HepG2 (cell line): ENCODE measurements around the gene SYNGR4. TPM values are rescaled to one million over a fixed set of nuclear protein-coding genes. Genes with fewer than 3 reads are reported as not detected.
A peak's percentile ranks its signal among the peaks of the same experiment; 100 is the strongest.

ENCODE experiments used
- DBP ChIP-seq: sonication (generic); formaldehyde crosslinking; IDR thresholded peaks from 2 replicates; pipeline ENCODE4 v1.4.0; 2020; ENCODE audit warnings: missing genetic modification reagents; ENCODE audit errors: not compliant biosample characterization
- GABPB1 ChIP-seq: IDR thresholded peaks from 2 replicates; pipeline ENCODE4 v1.6.1; 2016; ENCODE audit warnings: mild to moderate bottlenecking, missing genetic modification reagents, moderate library complexity, missing compliant biosample characterization
- GMEB1 ChIP-seq: sonication (generic); formaldehyde crosslinking; IDR thresholded peaks from 2 replicates; pipeline ENCODE4 v1.5.1; 2020; ENCODE audit warnings: missing genetic modification reagents, mild to moderate bottlenecking, borderline replicate concordance
- HINFP ChIP-seq: sonication (generic); formaldehyde crosslinking; IDR thresholded peaks from 2 replicates; pipeline ENCODE4 v1.4.0; 2020; ENCODE audit warnings: low read depth, mild to moderate bottlenecking, missing genetic modification reagents
- MEIS2 ChIP-seq: sonication (generic); formaldehyde crosslinking; IDR thresholded peaks from 2 replicates; pipeline ENCODE4 v1.9.0; 2021; ENCODE audit warnings: mild to moderate bottlenecking, missing genetic modification reagents
- NFKB2 ChIP-seq: sonication (generic); formaldehyde crosslinking; IDR thresholded peaks from 2 replicates; pipeline ENCODE4 v1.4.0; 2020; ENCODE audit warnings: missing genetic modification reagents, borderline replicate concordance
- POLR2AphosphoS2 ChIP-seq: IDR thresholded peaks from 2 replicates; pipeline ENCODE4 v1.6.1; 2011; ENCODE audit warnings: low read depth, low read length, improper control_type of control experiment
- POLR2G ChIP-seq: fragments of 200-400 bp; formaldehyde crosslinking; IDR thresholded peaks from 2 replicates; pipeline ENCODE4 v1.6.1; 2018; ENCODE audit warnings: mild to moderate bottlenecking, low read depth, low read length, moderate library complexity
- PTBP1 ChIP-seq: fragments of 200-400 bp; formaldehyde crosslinking; IDR thresholded peaks from 2 replicates; pipeline ENCODE4 v1.6.1; 2018; ENCODE audit warnings: low read length, low read depth; ENCODE audit not compliant: poor library complexity, severe bottlenecking
- TFAP4 ChIP-seq: sonication (generic); IDR thresholded peaks from 2 replicates; pipeline ENCODE4 v1.6.1; 2016; ENCODE audit warnings: low read depth, borderline replicate concordance
- TGIF2 ChIP-seq: IDR thresholded peaks from 2 replicates; pipeline ENCODE4 v1.6.1; 2016; ENCODE audit warnings: control low read depth, missing compliant biosample characterization
- ZC3H13 ChIP-seq: sonication (generic); formaldehyde crosslinking; IDR thresholded peaks from 2 replicates; pipeline ENCODE4 v1.8.1; 2023; ENCODE audit warnings: mild to moderate bottlenecking, missing genetic modification reagents, moderate library complexity
- ZFP62 ChIP-seq: sonication (generic); formaldehyde crosslinking; IDR thresholded peaks from 2 replicates; pipeline ENCODE4 v1.4.0; 2020; ENCODE audit warnings: missing genetic modification reagents
- ZNF121 ChIP-seq: sonication (generic); formaldehyde crosslinking; IDR thresholded peaks from 2 replicates; pipeline ENCODE4 v1.5.0; 2020; ENCODE audit warnings: mild to moderate bottlenecking, missing genetic modification reagents
- ZNF605 ChIP-seq: sonication (generic); formaldehyde crosslinking; IDR thresholded peaks from 2 replicates; pipeline ENCODE4 v1.8.0; 2022; ENCODE audit warnings: mild to moderate bottlenecking, missing genetic modification reagents
- ZNF761 ChIP-seq: sonication (generic); formaldehyde crosslinking; conservative IDR thresholded peaks from 2 replicates; pipeline ENCODE4 v1.4.0; 2020; ENCODE audit warnings: mild to moderate bottlenecking, missing genetic modification reagents
- polyA plus RNA-seq, 8 experiments: library from polyadenylated mRNA; depleted of rRNA in 3 of 8; stranded (reverse) in 7 of 8; unstranded in 1 of 8; fragments of >200 nt; fragmentation: Illumina TruSeq in 4 of 8; extraction: Trizol in 4 of 8; gene quantifications; 2 replicates each; pipeline versions ENCODE4 v1.2.1 to v1.2.3, GENCODE V29; 2011 to 2016; ENCODE audit warnings: low read depth in 4 of 8, missing spikeins in 1 of 8, mixed read lengths in 1 of 8; ENCODE audit not compliant: insufficient read depth in 1 of 8
- total RNA-seq, 5 experiments: library from RNA; depleted of rRNA; stranded (reverse); fragments of >200 nt; fragmentation: Illumina TruSeq; extraction: Trizol; gene quantifications; 2 replicates each; pipeline ENCODE4 v1.2.3, GENCODE V29; 2016; ENCODE audit warnings: low read depth in 1 of 5
- TF ChIP-seq, protein P1 (sequence below): fragments of 450-650 bp; IDR thresholded peaks from 2 replicates; pipeline ENCODE4 v1.6.1; 2017; ENCODE audit warnings: mild to moderate bottlenecking
- TF ChIP-seq, protein P2 (sequence below): sonication (generic); formaldehyde crosslinking; IDR thresholded peaks from 2 replicates; pipeline ENCODE4 v1.5.0; 2020; ENCODE audit warnings: mild to moderate bottlenecking, missing genetic modification reagents

SYNGR4 gene
- total and polyA plus RNA-seq, 2 of the 13 experiments (the other 11 are each of a cell fraction or from before 2014, with no cell fraction given) = not detected

- TF ChIP-seq ZNF761 (peak; percentile 18; the same call in 1 of the 2 replicates), DBP (CRISPR knock-in tag) (no peak), POLR2AphosphoS2 (no peak), GMEB1 (CRISPR knock-in tag) (no peak), MEIS2 (CRISPR knock-in tag) (no peak), GABPB1 (CRISPR knock-in tag) (no peak; the same call in 1 of the 2 replicates), HINFP (CRISPR knock-in tag) (no peak), POLR2G (peak; percentile 77), NFKB2 (CRISPR knock-in tag) (no peak), PTBP1 (no peak), ZFP62 (CRISPR knock-in tag) (no peak), ZNF121 (CRISPR knock-in tag) (no peak), ZNF605 (CRISPR knock-in tag) (peak; percentile 84; the same call in 1 of the 2 replicates), ZC3H13 (CRISPR knock-in tag) (0 out of 2 replicates have a peak, but pooled peaks have one; percentile 13), TGIF2 (no peak), TFAP4 (no peak; the same call in 1 of the 2 replicates)
- TF ChIP-seq, protein P1, sequence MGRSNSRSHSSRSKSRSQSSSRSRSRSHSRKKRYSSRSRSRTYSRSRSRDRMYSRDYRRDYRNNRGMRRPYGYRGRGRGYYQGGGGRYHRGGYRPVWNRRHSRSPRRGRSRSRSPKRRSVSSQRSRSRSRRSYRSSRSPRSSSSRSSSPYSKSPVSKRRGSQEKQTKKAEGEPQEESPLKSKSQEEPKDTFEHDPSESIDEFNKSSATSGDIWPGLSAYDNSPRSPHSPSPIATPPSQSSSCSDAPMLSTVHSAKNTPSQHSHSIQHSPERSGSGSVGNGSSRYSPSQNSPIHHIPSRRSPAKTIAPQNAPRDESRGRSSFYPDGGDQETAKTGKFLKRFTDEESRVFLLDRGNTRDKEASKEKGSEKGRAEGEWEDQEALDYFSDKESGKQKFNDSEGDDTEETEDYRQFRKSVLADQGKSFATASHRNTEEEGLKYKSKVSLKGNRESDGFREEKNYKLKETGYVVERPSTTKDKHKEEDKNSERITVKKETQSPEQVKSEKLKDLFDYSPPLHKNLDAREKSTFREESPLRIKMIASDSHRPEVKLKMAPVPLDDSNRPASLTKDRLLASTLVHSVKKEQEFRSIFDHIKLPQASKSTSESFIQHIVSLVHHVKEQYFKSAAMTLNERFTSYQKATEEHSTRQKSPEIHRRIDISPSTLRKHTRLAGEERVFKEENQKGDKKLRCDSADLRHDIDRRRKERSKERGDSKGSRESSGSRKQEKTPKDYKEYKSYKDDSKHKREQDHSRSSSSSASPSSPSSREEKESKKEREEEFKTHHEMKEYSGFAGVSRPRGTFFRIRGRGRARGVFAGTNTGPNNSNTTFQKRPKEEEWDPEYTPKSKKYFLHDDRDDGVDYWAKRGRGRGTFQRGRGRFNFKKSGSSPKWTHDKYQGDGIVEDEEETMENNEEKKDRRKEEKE = no peak
- TF ChIP-seq, protein P2, sequence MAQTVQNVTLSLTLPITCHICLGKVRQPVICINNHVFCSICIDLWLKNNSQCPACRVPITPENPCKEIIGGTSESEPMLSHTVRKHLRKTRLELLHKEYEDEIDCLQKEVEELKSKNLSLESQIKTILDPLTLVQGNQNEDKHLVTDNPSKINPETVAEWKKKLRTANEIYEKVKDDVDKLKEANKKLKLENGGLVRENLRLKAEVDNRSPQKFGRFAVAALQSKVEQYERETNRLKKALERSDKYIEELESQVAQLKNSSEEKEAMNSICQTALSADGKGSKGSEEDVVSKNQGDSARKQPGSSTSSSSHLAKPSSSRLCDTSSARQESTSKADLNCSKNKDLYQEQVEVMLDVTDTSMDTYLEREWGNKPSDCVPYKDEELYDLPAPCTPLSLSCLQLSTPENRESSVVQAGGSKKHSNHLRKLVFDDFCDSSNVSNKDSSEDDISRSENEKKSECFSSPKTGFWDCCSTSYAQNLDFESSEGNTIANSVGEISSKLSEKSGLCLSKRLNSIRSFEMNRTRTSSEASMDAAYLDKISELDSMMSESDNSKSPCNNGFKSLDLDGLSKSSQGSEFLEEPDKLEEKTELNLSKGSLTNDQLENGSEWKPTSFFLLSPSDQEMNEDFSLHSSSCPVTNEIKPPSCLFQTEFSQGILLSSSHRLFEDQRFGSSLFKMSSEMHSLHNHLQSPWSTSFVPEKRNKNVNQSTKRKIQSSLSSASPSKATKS (CRISPR knock-in tag) = no peak; the same call in 1 of the 2 replicates
These were observed 27.2 kb downstream of the SYNGR4 start, which contains the start of gene KDELR1 (continued) for GRCh38 chr19:48391100-48392005.
